ENCODE measurements around the gene AQP9.

DNA sequence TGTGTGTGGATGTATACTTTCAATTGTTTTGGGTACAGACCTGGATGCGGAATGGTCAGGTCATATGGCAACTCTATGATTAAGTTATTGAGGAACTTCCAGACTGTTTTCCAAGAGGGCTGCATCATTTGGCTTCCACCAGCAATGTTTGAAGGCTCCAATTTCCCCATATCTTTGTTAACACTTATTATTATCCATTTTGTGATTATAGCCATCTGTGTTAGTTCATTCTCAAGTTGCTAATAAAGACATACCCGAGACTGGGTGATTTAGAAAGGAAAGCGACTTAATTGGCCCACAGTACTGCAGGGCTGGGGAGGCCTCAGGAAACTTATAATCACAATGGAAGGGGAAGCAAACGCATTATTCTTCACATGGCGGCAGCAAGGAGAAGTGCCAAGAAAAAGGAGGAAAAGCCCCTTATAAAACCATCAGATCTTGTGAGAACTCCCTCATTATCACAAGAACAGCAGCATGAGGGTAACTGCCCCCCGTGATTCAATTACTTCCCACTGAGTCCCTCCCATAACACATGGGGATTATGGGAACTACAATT is 41.6 kb upstream of the AQP9 start:
- TF ChIP-seq SPI1 (IDR thresholded peaks at IDR 0.05; ENCODE audit: borderline replicate concordance, low read depth) = no peak
- TF ChIP-seq GABPA (IDR thresholded peaks at IDR 0.05; ENCODE audit: low read depth) = no peak
- TF ChIP-seq CTCF (IDR thresholded peaks at IDR 0.05; ENCODE audit: insufficient read depth, low read length) = no peak
